ENCODE results near the gene FPR2. TPM values are rescaled to one million over a fixed set of nuclear protein-coding genes. Genes with fewer than 3 reads are reported as not detected.

Gene FPR2
- polyA plus RNA-seq, 3 donors, result 36.2 to 108 (median 70.3) TPM

GRCh38 chr19:51799774-51800472 is 38.9 kb downstream of the FPR2 start:
- peak overlapping the region; percentile 48 for H3K9ac ChIP-seq (ENCODE audit: insufficient read depth, low read length, poor library complexity, severe bottlenecking)
- no peaks in the 10 kb centered on the region for H3K9me3 ChIP-seq (replicated peaks in 1 of 2; ENCODE audit: control insufficient read depth in 1 of 2, insufficient read depth in 1 of 2, low read length in 2 of 2)
- H3K79me2 ChIP-seq (ENCODE audit: insufficient read depth, low read length), result no peaks in the 10 kb centered on the region
- peak overlapping the region; percentile 79 to 98 (median 95) for H3K27ac Mint-ChIP-seq
- H3K4me2 ChIP-seq (replicated peaks; ENCODE audit: extremely low read depth, low read length, poor library complexity, severe bottlenecking), result peak overlapping the region; percentile 14
- WGBS (ENCODE audit: insufficient coverage), result 97% methylated on average over 7 of the region's 13 CpGs
- no peaks in the 10 kb centered on the region for H4K20me1 ChIP-seq (ENCODE audit: insufficient read depth, low read length)
- no peak overlapping the region for H3K4me3 Mint-ChIP-seq
- H3K36me3 ChIP-seq (replicated peaks in 1 of 2; ENCODE audit: control insufficient read depth in 1 of 2, insufficient read depth in 2 of 2, low read length in 2 of 2), result no peaks in the 10 kb centered on the region
- H3K27ac ChIP-seq (ENCODE audit: low read depth in 1 of 2, low read length in 2 of 2), result peak overlapping the region; percentile 83 to 93
- H2AFZ ChIP-seq (ENCODE audit: insufficient read depth, low read depth, low read length, poor library complexity, severe bottlenecking), result peak overlapping the region; percentile 13
- no peak for DNase-seq
- peaks cover 0 to 14% (median 3%) of the 10 kb centered on the region in 7 donors for H3K9me3 Mint-ChIP-seq
- peaks cover 64 to 80% of the 10 kb centered on the region in 2 donors for H3K4me1 ChIP-seq (ENCODE audit: control insufficient read depth in 1 of 2, insufficient read depth in 2 of 2, low read length in 2 of 2)
- H3K36me3 Mint-ChIP-seq, result peaks cover 3 to 12% of the 10 kb centered on the region in 2 donors
- H3K4me1 Mint-ChIP-seq, result peaks cover 69% of the 10 kb centered on the region
- peak overlapping the region in 1 of 3 experiments; percentile 1 for H3K4me3 ChIP-seq (replicated peaks in 1 of 3; ENCODE audit: low read depth in 2 of 3, low read length in 3 of 3)
- intact Hi-C loops (cut with micrococcal nuclease), result no loop called here
- peaks cover 2 to 8% (median 3%) of the 10 kb centered on the region in 3 donors for H3K27me3 Mint-ChIP-seq (ENCODE audit: low read depth in 3 of 3)
- TF ChIP-seq, protein P1, sequence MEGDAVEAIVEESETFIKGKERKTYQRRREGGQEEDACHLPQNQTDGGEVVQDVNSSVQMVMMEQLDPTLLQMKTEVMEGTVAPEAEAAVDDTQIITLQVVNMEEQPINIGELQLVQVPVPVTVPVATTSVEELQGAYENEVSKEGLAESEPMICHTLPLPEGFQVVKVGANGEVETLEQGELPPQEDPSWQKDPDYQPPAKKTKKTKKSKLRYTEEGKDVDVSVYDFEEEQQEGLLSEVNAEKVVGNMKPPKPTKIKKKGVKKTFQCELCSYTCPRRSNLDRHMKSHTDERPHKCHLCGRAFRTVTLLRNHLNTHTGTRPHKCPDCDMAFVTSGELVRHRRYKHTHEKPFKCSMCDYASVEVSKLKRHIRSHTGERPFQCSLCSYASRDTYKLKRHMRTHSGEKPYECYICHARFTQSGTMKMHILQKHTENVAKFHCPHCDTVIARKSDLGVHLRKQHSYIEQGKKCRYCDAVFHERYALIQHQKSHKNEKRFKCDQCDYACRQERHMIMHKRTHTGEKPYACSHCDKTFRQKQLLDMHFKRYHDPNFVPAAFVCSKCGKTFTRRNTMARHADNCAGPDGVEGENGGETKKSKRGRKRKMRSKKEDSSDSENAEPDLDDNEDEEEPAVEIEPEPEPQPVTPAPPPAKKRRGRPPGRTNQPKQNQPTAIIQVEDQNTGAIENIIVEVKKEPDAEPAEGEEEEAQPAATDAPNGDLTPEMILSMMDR (IDR thresholded peaks at IDR 0.05), result no peak
- no peaks in the 10 kb centered on the region for H3K27me3 ChIP-seq (ENCODE audit: control insufficient read depth in 2 of 2, insufficient read depth in 2 of 2, low read length in 2 of 2)

GRCh38 chr19:51800473-51801244 is 39.7 kb downstream of the FPR2 start:
- WGBS (ENCODE audit: insufficient coverage), result 93% methylated on average over 3 of the region's 7 CpGs
- Histone ChIP-seq H3K27me3 (ENCODE audit: control insufficient read depth in 2 of 2, insufficient read depth in 2 of 2, low read length in 2 of 2) (no peaks in the 10 kb centered on the region), H3K27ac (ENCODE audit: low read depth in 1 of 2, low read length in 2 of 2) (peak overlapping the region in 1 of 2 donors; percentile 93), H3K4me3 (replicated peaks in 1 of 3; ENCODE audit: low read depth in 2 of 3, low read length in 3 of 3) (no peak overlapping the region), H3K9ac (ENCODE audit: insufficient read depth, low read length, poor library complexity, severe bottlenecking) (no peak overlapping the region), H3K4me1 (ENCODE audit: control insufficient read depth in 1 of 2, insufficient read depth in 2 of 2, low read length in 2 of 2) (peaks cover 68 to 80% of the 10 kb centered on the region in 2 donors), H3K79me2 (ENCODE audit: insufficient read depth, low read length) (no peaks in the 10 kb centered on the region), H4K20me1 (ENCODE audit: insufficient read depth, low read length) (no peaks in the 10 kb centered on the region), H2AFZ (ENCODE audit: insufficient read depth, low read depth, low read length, poor library complexity, severe bottlenecking) (no peak overlapping the region), H3K4me2 (replicated peaks; ENCODE audit: extremely low read depth, low read length, poor library complexity, severe bottlenecking) (no peak overlapping the region), H3K36me3 (replicated peaks in 1 of 2; ENCODE audit: control insufficient read depth in 1 of 2, insufficient read depth in 2 of 2, low read length in 2 of 2) (no peaks in the 10 kb centered on the region), H3K9me3 (replicated peaks in 1 of 2; ENCODE audit: control insufficient read depth in 1 of 2, insufficient read depth in 1 of 2, low read length in 2 of 2) (no peaks in the 10 kb centered on the region)
- TF ChIP-seq, protein P1 (IDR thresholded peaks at IDR 0.05), result no peak
- no peak overlapping the region for H3K4me3 Mint-ChIP-seq
- H3K27me3 Mint-ChIP-seq (ENCODE audit: low read depth in 3 of 3), result peaks cover 2 to 8% (median 3%) of the 10 kb centered on the region in 3 donors
- peak overlapping the region in 6 of 7 donors; percentile 59 to 96 (median 76) for H3K27ac Mint-ChIP-seq
- DNase-seq, result no peak
- H3K36me3 Mint-ChIP-seq, result peaks cover 3 to 12% of the 10 kb centered on the region in 2 donors
- peaks cover 0 to 14% (median 3%) of the 10 kb centered on the region in 7 donors for H3K9me3 Mint-ChIP-seq
- intact Hi-C loops (cut with micrococcal nuclease), result no loop called here
- peaks cover 74% of the 10 kb centered on the region for H3K4me1 Mint-ChIP-seq

Measured in CD14-positive monocyte (primary cell).